Gastrocnemius medialis (tissue), 4 donors: Measurements from ENCODE around the gene CHMP2A.

ENCODE experiments used
- CTCF ChIP-seq, 5 experiments: fragments of 450-650 bp in 3 of 5; fragments of 200-600 bp in 2 of 5; sonication (generic) in 2 of 5; IDR thresholded peaks in 4 of 5; conservative IDR thresholded peaks in 1 of 5; 1 replicate in 4 of 5; 2 replicates in 1 of 5; pipeline ENCODE4 v1.5.1; 2016 to 2019; ENCODE audit warnings: antibody characterized with exemption in 5 of 5, mild to moderate bottlenecking in 3 of 5, moderate library complexity in 3 of 5
- POLR2A ChIP-seq, 2 donors: fragments of 450-650 bp; IDR thresholded peaks; one replicate each; pipeline ENCODE4 v1.6.1; 2017; ENCODE audit warnings: antibody characterized with exemption in 2 of 2, mild to moderate bottlenecking in 2 of 2, moderate library complexity in 2 of 2

GRCh38 chr19:58519355-58520256 lies 35.3 kb downstream of the CHMP2A start, which contains the start of gene ZBTB45:
- peak; percentile 74 to 92 (median 87) for TF ChIP-seq CTCF (IDR thresholded peaks at IDR 0.05 in 4 of 5, conservative IDR thresholded peaks at IDR 0.05 in 1 of 5)
- TF ChIP-seq POLR2A (IDR thresholded peaks at IDR 0.05) = peak; percentile 11 to 34
